GM21825 (cell line): ENCODE results near the gene POPDC3.

Experiments used
- ATAC-seq: cut with Tn5 transposase; IDR thresholded peaks from one replicate; pipeline ENCODE4 v1.9.1; 2021; ENCODE audit warnings: mild to moderate bottlenecking, moderate library complexity; ENCODE audit not compliant: unreplicated experiment

The POPDC3 gene

GRCh38 chr6:105161421-105161820, 18.4 kb downstream of the POPDC3 start:
- no peak for ATAC-seq

- ATAC-seq, result no peak
Measured at GRCh38 chr6:105153676-105154075, 26.1 kb downstream of the POPDC3 start.

GRCh38 chr6:105152880-105153279, 26.9 kb downstream of the POPDC3 start:
- no peak for ATAC-seq

- no peak for ATAC-seq
Measured at GRCh38 chr6:105151644-105152043, 28.2 kb downstream of the POPDC3 start.

GRCh38 chr6:105138141-105138540, 41.7 kb downstream of the POPDC3 start:
- ATAC-seq, result no peak

GRCh38 chr6:105137388-105137787, 42.4 kb downstream of the POPDC3 start:
- no peak for ATAC-seq

GRCh38 chr6:105136431-105137350, 43.1 kb downstream of the POPDC3 start:
- ATAC-seq, result peak; percentile 64

- no peak for ATAC-seq
Measured at GRCh38 chr6:105135907-105136430, 43.8 kb downstream of the POPDC3 start.

- ATAC-seq, result no peak
Measured at GRCh38 chr6:105135056-105135455, 44.8 kb downstream of the POPDC3 start.

- no peak for ATAC-seq
Measured at GRCh38 chr6:105122717-105123116, 57.1 kb downstream of the POPDC3 start.

GRCh38 chr6:105121981-105122380, 57.8 kb downstream of the POPDC3 start:
- no peak for ATAC-seq

GRCh38 chr6:105120570-105120969, 59.2 kb downstream of the POPDC3 start:
- ATAC-seq, result no peak

GRCh38 chr6:105116150-105116549, 63.7 kb downstream of the POPDC3 start:
- ATAC-seq, result no peak

GRCh38 chr6:105113422-105113821, 66.4 kb downstream of the POPDC3 start:
- no peak for ATAC-seq

- ATAC-seq, result no peak
Measured at GRCh38 chr6:105112577-105112976, 67.2 kb downstream of the POPDC3 start.

GRCh38 chr6:105111871-105112270, 67.9 kb downstream of the POPDC3 start:
- ATAC-seq, result no peak

GRCh38 chr6:105111105-105111504, 68.7 kb downstream of the POPDC3 start:
- no peak for ATAC-seq

GRCh38 chr6:105109955-105110895, 69.6 kb downstream of the POPDC3 start:
- no peak for ATAC-seq

GRCh38 chr6:105108631-105109262, 71.1 kb downstream of the POPDC3 start:
- no peak for ATAC-seq
